ENCODE measurements around the gene TCERG1L.

DNA sequence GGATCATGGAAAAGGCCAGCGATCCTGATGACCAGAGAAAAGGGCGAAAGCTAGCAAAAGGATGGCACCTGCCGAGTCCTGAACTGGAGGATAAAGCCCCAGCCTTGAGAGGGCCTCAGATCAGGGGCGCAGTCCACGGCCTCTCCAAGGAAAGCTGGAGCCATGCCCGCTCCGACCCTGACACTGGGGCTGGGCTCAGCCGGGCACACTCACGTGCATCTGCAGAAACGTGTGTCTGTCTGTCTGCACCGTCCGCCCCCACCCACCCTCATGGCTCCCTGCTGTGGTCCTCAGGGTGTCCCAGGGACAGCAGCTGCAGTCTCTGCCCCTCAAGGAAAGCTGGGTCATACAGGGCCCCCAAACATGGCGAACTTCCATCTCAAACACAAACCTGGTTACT is 200.5 kb downstream of the TCERG1L start:
- no peak for TF ChIP-seq POLR2A (IDR thresholded peaks at IDR 0.05)
- TF ChIP-seq, protein P1, sequence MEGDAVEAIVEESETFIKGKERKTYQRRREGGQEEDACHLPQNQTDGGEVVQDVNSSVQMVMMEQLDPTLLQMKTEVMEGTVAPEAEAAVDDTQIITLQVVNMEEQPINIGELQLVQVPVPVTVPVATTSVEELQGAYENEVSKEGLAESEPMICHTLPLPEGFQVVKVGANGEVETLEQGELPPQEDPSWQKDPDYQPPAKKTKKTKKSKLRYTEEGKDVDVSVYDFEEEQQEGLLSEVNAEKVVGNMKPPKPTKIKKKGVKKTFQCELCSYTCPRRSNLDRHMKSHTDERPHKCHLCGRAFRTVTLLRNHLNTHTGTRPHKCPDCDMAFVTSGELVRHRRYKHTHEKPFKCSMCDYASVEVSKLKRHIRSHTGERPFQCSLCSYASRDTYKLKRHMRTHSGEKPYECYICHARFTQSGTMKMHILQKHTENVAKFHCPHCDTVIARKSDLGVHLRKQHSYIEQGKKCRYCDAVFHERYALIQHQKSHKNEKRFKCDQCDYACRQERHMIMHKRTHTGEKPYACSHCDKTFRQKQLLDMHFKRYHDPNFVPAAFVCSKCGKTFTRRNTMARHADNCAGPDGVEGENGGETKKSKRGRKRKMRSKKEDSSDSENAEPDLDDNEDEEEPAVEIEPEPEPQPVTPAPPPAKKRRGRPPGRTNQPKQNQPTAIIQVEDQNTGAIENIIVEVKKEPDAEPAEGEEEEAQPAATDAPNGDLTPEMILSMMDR (IDR thresholded peaks at IDR 0.05): no peak
- no peak for TF ChIP-seq POLR2AphosphoS5 (IDR thresholded peaks at IDR 0.05)

All from stomach (tissue), 4 donors.